HCT116 (cell line): ENCODE measurements around the gene STON2. TPM values are rescaled to one million over a fixed set of nuclear protein-coding genes. Genes with fewer than 3 reads are reported as not detected.
"Not testable (repeated sequence)": the region's sequence is repeated elsewhere in the genome, so short reads cannot be mapped to it uniquely, and the experiment has no call there.

Source experiments
- ATAC-seq: fragments of 200-7000 bp; cut with Tn5 transposase; 2 replicates; pipeline ENCODE4 v1.9.1; 2020; ENCODE audit warnings: mild to moderate bottlenecking, moderate library complexity
- BruUV-seq: library from RNA; stranded (reverse); fragments of 400-500 nt; replicated peaks from 2 replicates; lab custom pipeline; 2021; lab: Mats Ljungman, UMichigan
- CTCF ChIA-PET: fragments of 300-600 bp; sonication (Branson Sonifier 250); formaldehyde crosslinking; loops from one replicate; lab custom pipeline; 2021; ENCODE audit warnings: antibody characterized with exemption; lab: Charles Lee
- POLR2A ChIA-PET: fragments of 300-600, 350-600 bp; sonication (Branson Sonifier 250); formaldehyde crosslinking; loops from one replicate; lab custom pipeline; 2021; ENCODE audit warnings: antibody characterized with exemption; lab: Charles Lee
- RAD21 ChIA-PET, 2 experiments: fragments of 300-600 bp; sonication (Branson Sonifier 250); formaldehyde crosslinking; loops; one replicate each; lab custom pipeline; 2023; ENCODE audit warnings: low total read pairs in 2 of 2; ENCODE audit not compliant: uncharacterized antibody in 2 of 2, unreplicated experiment in 2 of 2, low non-redundant PET in 1 of 2; lab: Charles Lee
- DNase-seq: peaks from one replicate; pipeline ENCODE4 v3.0.0-alpha.2; 2010; ENCODE audit warnings: low read depth, low spot score
- H2AFZ ChIP-seq: fragments of 200-600 bp; shearing (Covaris generic), sonication (generic); 2 replicates; pipeline ENCODE4 v1.6.1; 2017; ENCODE audit warnings: low read depth, mixed run types, mixed read lengths, antibody characterized with exemption, low read length; ENCODE audit not compliant: poor library complexity, severe bottlenecking
- H3K27ac ChIP-seq: 2 replicates; pipeline ENCODE4 v1.5.1; 2012; ENCODE audit warnings: low read depth, low read length
- H3K27me3 ChIP-seq: fragments of 200-600 bp; sonication (generic); 2 replicates; pipeline ENCODE4 v1.6.1; 2016; ENCODE audit warnings: mixed run types, low read length, mixed read lengths; ENCODE audit not compliant: insufficient read depth
- H3K36me3 ChIP-seq, 2 experiments: fragments of 200-500 bp in 1 of 2; fragments of 200-600 bp in 1 of 2; sonication (Bioruptor generic) in 1 of 2; sonication (generic) in 1 of 2; 2 replicates each; pipeline versions ENCODE4 v1.5.1 to v1.6.1; 2014 to 2016; ENCODE audit warnings: low read length in 2 of 2, inconsistent platforms in 1 of 2, mixed read lengths in 1 of 2, mixed run types in 1 of 2; ENCODE audit not compliant: insufficient read depth in 2 of 2, control insufficient read depth in 1 of 2
- H3K4me1 ChIP-seq, 2 experiments: fragments of 200-600 bp in 1 of 2; sonication (generic) in 1 of 2; 2 replicates each; pipeline versions ENCODE4 v1.5.1 to v1.6.1; 2012 to 2017; ENCODE audit warnings: low read length in 2 of 2, inconsistent platforms in 1 of 2, mild to moderate bottlenecking in 1 of 2, mixed read lengths in 1 of 2, mixed run types in 1 of 2, moderate library complexity in 1 of 2; ENCODE audit not compliant: insufficient read depth in 2 of 2, control insufficient read depth in 1 of 2
- H3K4me2 ChIP-seq: fragments of 200-600 bp; sonication (generic); 2 replicates; pipeline ENCODE4 v1.6.1; 2017; ENCODE audit warnings: mixed run types, low read length, mixed read lengths
- H3K4me3 ChIP-seq, 2 experiments: fragments of 200-600 bp in 1 of 2; sonication (generic) in 1 of 2; replicated peaks in 1 of 2; 2 replicates each; pipeline ENCODE4 v1.5.1; 2011 to 2016; ENCODE audit warnings: low read length in 2 of 2, control low read depth in 1 of 2, low read depth in 1 of 2, mild to moderate bottlenecking in 1 of 2, mixed read lengths in 1 of 2, mixed run types in 1 of 2
- H3K79me2 ChIP-seq: fragments of 200-600 bp; sonication (generic); 2 replicates; pipeline ENCODE4 v1.6.1; 2017; ENCODE audit warnings: mild to moderate bottlenecking, mixed run types, low read length, moderate library complexity, mixed read lengths; ENCODE audit not compliant: insufficient read depth
- H3K9ac ChIP-seq: fragments of 200-600 bp; sonication (generic); 2 replicates; pipeline ENCODE4 v1.6.1; 2016; ENCODE audit warnings: low read length, mixed read lengths
- H3K9me2 ChIP-seq: fragments of 200-600 bp; sonication (generic), shearing (Covaris generic); 2 replicates; pipeline ENCODE4 v1.6.1; 2017; ENCODE audit warnings: mixed run types, mild to moderate bottlenecking, moderate library complexity; ENCODE audit not compliant: insufficient read depth
- H3K9me3 ChIP-seq, 2 experiments: fragments of 200-500 bp in 1 of 2; fragments of 200-600 bp in 1 of 2; sonication (Bioruptor generic) in 1 of 2; sonication (generic) in 1 of 2; 2 replicates each; pipeline ENCODE4 v1.6.1; 2014 to 2017; ENCODE audit warnings: low read length in 2 of 2, mixed read lengths in 2 of 2, inconsistent platforms in 1 of 2, low read depth in 1 of 2, mild to moderate bottlenecking in 1 of 2, mixed run types in 1 of 2, moderate library complexity in 1 of 2; ENCODE audit not compliant: control insufficient read depth in 1 of 2, insufficient read depth in 1 of 2
- H4K20me1 ChIP-seq: fragments of 200-600 bp; sonication (generic), shearing (Covaris generic); 2 replicates; pipeline ENCODE4 v1.6.1; 2017; ENCODE audit warnings: mixed run types, mild to moderate bottlenecking, moderate library complexity; ENCODE audit not compliant: insufficient read depth
- CEBPB ChIP-seq: IDR thresholded peaks from 2 replicates; pipeline ENCODE4 v1.6.1; 2012; ENCODE audit warnings: low read depth
- EGR1 ChIP-seq: IDR thresholded peaks from 2 replicates; pipeline ENCODE4 v1.6.1; 2012; ENCODE audit warnings: low read depth
- ELF1 ChIP-seq: IDR thresholded peaks from 2 replicates; pipeline ENCODE4 v1.6.1; 2012; ENCODE audit warnings: low read depth, borderline replicate concordance
- EZH2 ChIP-seq: fragments of 200-600 bp; sonication (generic); IDR thresholded peaks from 2 replicates; pipeline ENCODE4 v1.6.1; 2017; ENCODE audit warnings: antibody characterized with exemption, mixed run types
- FOSL1 ChIP-seq: IDR thresholded peaks from 2 replicates; pipeline ENCODE4 v1.6.1; 2012; ENCODE audit warnings: low read depth
- JUND ChIP-seq: IDR thresholded peaks from 2 replicates; pipeline ENCODE4 v1.6.1; 2012
- POLR2AphosphoS5 ChIP-seq: IDR thresholded peaks from 2 replicates; pipeline ENCODE4 v1.6.1; 2011; ENCODE audit warnings: mild to moderate bottlenecking, low read depth, low read length, moderate library complexity
- SIN3A ChIP-seq: IDR thresholded peaks from 2 replicates; pipeline ENCODE4 v1.6.1; 2012; ENCODE audit warnings: low read depth
- SRF ChIP-seq: IDR thresholded peaks from 2 replicates; pipeline ENCODE4 v1.6.1; 2012; ENCODE audit warnings: low read depth
- TCF7L2 ChIP-seq: IDR thresholded peaks from 2 replicates; pipeline ENCODE4 v1.7.0; 2011; ENCODE audit warnings: borderline replicate concordance, inconsistent platforms; ENCODE audit not compliant: insufficient read depth, insufficient read length; ENCODE audit errors: extremely low read depth
- YY1 ChIP-seq: IDR thresholded peaks from 2 replicates; pipeline ENCODE4 v1.6.1; 2011; ENCODE audit warnings: low read length, low read depth, moderate library complexity, mild to moderate bottlenecking; ENCODE audit not compliant: insufficient replicate concordance; ENCODE audit errors: extremely low read depth
- ZFX ChIP-seq: fragments of 450-650 bp; IDR thresholded peaks from 2 replicates; pipeline ENCODE4 v1.6.1; 2017
- intact Hi-C: fragments of 100-400 bp; cut with micrococcal nuclease; formaldehyde crosslinking; loops from 2 replicates; pipeline ENCODE4 v1.10.0; 2022
- total RNA-seq: library from RNA; stranded (reverse); gene quantifications from one replicate; pipeline ENCODE4 v1.2.1, GENCODE V29; 2021; ENCODE audit not compliant: unreplicated experiment
- TF ChIP-seq, protein P1 (sequence below): IDR thresholded peaks from 2 replicates; pipeline ENCODE4 v1.6.1; 2011; ENCODE audit warnings: mild to moderate bottlenecking, low read length, moderate library complexity; ENCODE audit not compliant: insufficient replicate concordance; ENCODE audit errors: extremely low read depth
- TF ChIP-seq, protein P2 (sequence below): IDR thresholded peaks from 2 replicates; pipeline ENCODE4 v1.6.1; 2012
- TF ChIP-seq, protein P3 (sequence below): IDR thresholded peaks from 2 replicates; pipeline ENCODE4 v1.6.1; 2012; ENCODE audit warnings: low read depth
- TF ChIP-seq, protein P4 (sequence below): IDR thresholded peaks from 2 replicates; pipeline ENCODE4 v1.6.1; 2012

The STON2 gene
- total RNA-seq, 1 experiment from 2014 or later: 4.1 TPM

DNA sequence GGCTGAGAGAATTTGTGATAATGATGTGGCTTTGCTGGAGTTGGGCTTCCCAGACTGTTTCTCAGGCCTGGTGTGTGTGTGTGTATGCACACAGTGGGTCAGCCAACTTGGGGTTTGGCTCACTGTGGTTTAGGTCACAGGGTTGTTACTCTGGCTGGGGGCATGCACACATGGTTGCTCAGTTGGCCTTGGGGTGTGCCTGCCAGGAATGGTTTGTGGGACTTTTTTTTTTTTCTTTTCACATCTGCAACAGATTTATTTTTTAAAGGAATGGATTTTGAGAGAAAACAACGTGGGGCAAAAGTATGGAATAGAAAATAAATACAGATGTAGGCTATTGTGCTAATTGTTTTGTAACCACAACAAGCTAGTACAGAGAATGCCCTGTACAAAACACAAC is 154.4 kb downstream of the STON2 start:
- POLR2A ChIA-PET: no interaction called here
- BruUV-seq: no TSS peak

DNA sequence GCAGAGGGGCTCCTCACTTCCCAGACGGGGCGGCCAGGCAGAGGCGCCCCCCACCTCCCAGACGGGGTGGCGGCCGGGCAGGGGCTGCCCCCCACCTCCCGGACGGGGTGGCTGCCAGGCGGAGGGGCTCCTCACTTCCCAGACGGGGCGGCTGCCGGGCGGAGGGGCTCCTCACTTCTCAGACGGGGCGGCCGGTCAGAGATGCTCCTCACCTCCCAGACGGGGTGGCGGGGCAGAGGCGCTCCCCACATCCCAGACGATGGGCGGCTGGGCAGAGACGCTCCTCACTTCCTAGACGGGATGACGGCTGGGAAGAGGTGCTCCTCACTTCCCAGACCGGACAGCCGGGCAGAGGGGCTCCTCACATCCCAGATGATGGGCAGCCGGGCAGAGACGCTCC is 155.7 kb downstream of the STON2 start:
- BruUV-seq, H3K4me2 ChIP-seq, RAD21 ChIA-PET, H3K9ac ChIP-seq, H3K9me2 ChIP-seq, H3K4me3 ChIP-seq, POLR2A ChIA-PET, ATAC-seq, DNase-seq, H3K4me1 ChIP-seq, H3K27ac ChIP-seq, H3K79me2 ChIP-seq, intact Hi-C loops, H3K36me3 ChIP-seq, H3K27me3 ChIP-seq, H2AFZ ChIP-seq, H3K9me3 ChIP-seq, CTCF ChIA-PET, H4K20me1 ChIP-seq: not testable (repeated sequence)

More for the DNA sequence above, 154.4 kb downstream of the STON2 start:
- Histone ChIP-seq H4K20me1 (no peaks in the 10 kb centered on the region), H3K27ac (no peak overlapping the region), H3K4me1 (no peaks in the 10 kb centered on the region), H3K36me3 (no peaks in the 10 kb centered on the region), H3K9ac (no peak overlapping the region), H3K27me3 (no peaks in the 10 kb centered on the region), H3K9me2 (no peaks in the 10 kb centered on the region), H2AFZ (no peak overlapping the region), H3K79me2 (no peaks in the 10 kb centered on the region), H3K4me3 (no peak overlapping the region), H3K9me3 (no peaks in the 10 kb centered on the region), H3K4me2 (no peak overlapping the region)
- TF ChIP-seq, protein P1, sequence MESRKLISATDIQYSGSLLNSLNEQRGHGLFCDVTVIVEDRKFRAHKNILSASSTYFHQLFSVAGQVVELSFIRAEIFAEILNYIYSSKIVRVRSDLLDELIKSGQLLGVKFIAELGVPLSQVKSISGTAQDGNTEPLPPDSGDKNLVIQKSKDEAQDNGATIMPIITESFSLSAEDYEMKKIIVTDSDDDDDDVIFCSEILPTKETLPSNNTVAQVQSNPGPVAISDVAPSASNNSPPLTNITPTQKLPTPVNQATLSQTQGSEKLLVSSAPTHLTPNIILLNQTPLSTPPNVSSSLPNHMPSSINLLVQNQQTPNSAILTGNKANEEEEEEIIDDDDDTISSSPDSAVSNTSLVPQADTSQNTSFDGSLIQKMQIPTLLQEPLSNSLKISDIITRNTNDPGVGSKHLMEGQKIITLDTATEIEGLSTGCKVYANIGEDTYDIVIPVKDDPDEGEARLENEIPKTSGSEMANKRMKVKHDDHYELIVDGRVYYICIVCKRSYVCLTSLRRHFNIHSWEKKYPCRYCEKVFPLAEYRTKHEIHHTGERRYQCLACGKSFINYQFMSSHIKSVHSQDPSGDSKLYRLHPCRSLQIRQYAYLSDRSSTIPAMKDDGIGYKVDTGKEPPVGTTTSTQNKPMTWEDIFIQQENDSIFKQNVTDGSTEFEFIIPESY: no peak
- no peak for TF ChIP-seq SRF
- TF ChIP-seq, protein P2, sequence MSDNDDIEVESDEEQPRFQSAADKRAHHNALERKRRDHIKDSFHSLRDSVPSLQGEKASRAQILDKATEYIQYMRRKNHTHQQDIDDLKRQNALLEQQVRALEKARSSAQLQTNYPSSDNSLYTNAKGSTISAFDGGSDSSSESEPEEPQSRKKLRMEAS: no peak
- TF ChIP-seq YY1: no peak
- no peak for TF ChIP-seq TCF7L2
- no peak for TF ChIP-seq ZFX
- TF ChIP-seq, protein P3, sequence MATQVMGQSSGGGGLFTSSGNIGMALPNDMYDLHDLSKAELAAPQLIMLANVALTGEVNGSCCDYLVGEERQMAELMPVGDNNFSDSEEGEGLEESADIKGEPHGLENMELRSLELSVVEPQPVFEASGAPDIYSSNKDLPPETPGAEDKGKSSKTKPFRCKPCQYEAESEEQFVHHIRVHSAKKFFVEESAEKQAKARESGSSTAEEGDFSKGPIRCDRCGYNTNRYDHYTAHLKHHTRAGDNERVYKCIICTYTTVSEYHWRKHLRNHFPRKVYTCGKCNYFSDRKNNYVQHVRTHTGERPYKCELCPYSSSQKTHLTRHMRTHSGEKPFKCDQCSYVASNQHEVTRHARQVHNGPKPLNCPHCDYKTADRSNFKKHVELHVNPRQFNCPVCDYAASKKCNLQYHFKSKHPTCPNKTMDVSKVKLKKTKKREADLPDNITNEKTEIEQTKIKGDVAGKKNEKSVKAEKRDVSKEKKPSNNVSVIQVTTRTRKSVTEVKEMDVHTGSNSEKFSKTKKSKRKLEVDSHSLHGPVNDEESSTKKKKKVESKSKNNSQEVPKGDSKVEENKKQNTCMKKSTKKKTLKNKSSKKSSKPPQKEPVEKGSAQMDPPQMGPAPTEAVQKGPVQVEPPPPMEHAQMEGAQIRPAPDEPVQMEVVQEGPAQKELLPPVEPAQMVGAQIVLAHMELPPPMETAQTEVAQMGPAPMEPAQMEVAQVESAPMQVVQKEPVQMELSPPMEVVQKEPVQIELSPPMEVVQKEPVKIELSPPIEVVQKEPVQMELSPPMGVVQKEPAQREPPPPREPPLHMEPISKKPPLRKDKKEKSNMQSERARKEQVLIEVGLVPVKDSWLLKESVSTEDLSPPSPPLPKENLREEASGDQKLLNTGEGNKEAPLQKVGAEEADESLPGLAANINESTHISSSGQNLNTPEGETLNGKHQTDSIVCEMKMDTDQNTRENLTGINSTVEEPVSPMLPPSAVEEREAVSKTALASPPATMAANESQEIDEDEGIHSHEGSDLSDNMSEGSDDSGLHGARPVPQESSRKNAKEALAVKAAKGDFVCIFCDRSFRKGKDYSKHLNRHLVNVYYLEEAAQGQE: no peak
- no peak for TF ChIP-seq POLR2AphosphoS5
- TF ChIP-seq, protein P4, sequence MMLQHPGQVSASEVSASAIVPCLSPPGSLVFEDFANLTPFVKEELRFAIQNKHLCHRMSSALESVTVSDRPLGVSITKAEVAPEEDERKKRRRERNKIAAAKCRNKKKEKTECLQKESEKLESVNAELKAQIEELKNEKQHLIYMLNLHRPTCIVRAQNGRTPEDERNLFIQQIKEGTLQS: no peak
- TF ChIP-seq ELF1: no peak
- TF ChIP-seq JUND: no peak
- TF ChIP-seq CEBPB: no peak
- TF ChIP-seq SIN3A: no peak
- TF ChIP-seq EZH2: no peak
- no peak for TF ChIP-seq FOSL1
- no peak for TF ChIP-seq EGR1
- intact Hi-C loops: no loop called here
- DNase-seq (no peak), ATAC-seq (no peak)
- ChIA-PET CTCF (no interaction called here), RAD21 (no interaction called here)
